Measurements from ENCODE around the gene SLC39A9. TPM values are rescaled to one million over a fixed set of nuclear protein-coding genes. Genes with fewer than 3 reads are reported as not detected.

The SLC39A9 gene
- total and polyA plus RNA-seq, 4 donors: 28.7 to 140 (median 43.1) TPM

- no peak overlapping the region for H3K4me3 ChIP-seq (ENCODE audit: low read depth in 1 of 3, low read length in 3 of 3)
- no peak for TF ChIP-seq FOXA1 (IDR thresholded peaks at IDR 0.05)
- TF ChIP-seq RAD21 (IDR thresholded peaks at IDR 0.05): no peak
- TF ChIP-seq, protein P1, sequence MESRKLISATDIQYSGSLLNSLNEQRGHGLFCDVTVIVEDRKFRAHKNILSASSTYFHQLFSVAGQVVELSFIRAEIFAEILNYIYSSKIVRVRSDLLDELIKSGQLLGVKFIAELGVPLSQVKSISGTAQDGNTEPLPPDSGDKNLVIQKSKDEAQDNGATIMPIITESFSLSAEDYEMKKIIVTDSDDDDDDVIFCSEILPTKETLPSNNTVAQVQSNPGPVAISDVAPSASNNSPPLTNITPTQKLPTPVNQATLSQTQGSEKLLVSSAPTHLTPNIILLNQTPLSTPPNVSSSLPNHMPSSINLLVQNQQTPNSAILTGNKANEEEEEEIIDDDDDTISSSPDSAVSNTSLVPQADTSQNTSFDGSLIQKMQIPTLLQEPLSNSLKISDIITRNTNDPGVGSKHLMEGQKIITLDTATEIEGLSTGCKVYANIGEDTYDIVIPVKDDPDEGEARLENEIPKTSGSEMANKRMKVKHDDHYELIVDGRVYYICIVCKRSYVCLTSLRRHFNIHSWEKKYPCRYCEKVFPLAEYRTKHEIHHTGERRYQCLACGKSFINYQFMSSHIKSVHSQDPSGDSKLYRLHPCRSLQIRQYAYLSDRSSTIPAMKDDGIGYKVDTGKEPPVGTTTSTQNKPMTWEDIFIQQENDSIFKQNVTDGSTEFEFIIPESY (IDR thresholded peaks at IDR 0.05): no peak
- TF ChIP-seq, protein P2, sequence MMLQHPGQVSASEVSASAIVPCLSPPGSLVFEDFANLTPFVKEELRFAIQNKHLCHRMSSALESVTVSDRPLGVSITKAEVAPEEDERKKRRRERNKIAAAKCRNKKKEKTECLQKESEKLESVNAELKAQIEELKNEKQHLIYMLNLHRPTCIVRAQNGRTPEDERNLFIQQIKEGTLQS (IDR thresholded peaks at IDR 0.05): no peak
- peak; percentile 7 to 17 for TF ChIP-seq JUND (IDR thresholded peaks at IDR 0.05)
- peak in 1 of 2 donors; percentile 35 for TF ChIP-seq EGR1 (IDR thresholded peaks at IDR 0.05; ENCODE audit: low read depth in 2 of 2)
- TF ChIP-seq SP1 (IDR thresholded peaks at IDR 0.05): peak; percentile 62
- TF ChIP-seq CTCF (IDR thresholded peaks at IDR 0.05; ENCODE audit: low read depth, low read length, missing input control): no peak
- no peak for TF ChIP-seq NR2F2 (IDR thresholded peaks at IDR 0.05)
- TF ChIP-seq YY1 (IDR thresholded peaks at IDR 0.05): no peak
- peak; percentile 37 to 70 for TF ChIP-seq HNF4A (conservative IDR thresholded peaks at IDR 0.05)
- peak; percentile 38 for TF ChIP-seq HNF4G (IDR thresholded peaks at IDR 0.05)
- TF ChIP-seq RXRA (IDR thresholded peaks at IDR 0.05): no peak
- TF ChIP-seq TAF1 (conservative IDR thresholded peaks at IDR 0.05): no peak
- TF ChIP-seq FOXA2 (IDR thresholded peaks at IDR 0.05): no peak
- H3K36me3 ChIP-seq (ENCODE audit: control insufficient read depth in 4 of 4, insufficient read depth in 3 of 4, low read depth in 1 of 4, low read length in 3 of 4): no peaks in the 10 kb centered on the region
- 59% methylated on average over 3 of the region's 3 CpGs for WGBS
- H3K4me1 ChIP-seq (ENCODE audit: control insufficient read depth in 4 of 4, insufficient read depth in 4 of 4, low read length in 3 of 4): peaks cover 6 to 20% (median 18%) of the 10 kb centered on the region in 4 donors
- no peak for DNase-seq (ENCODE audit: low spot score)
- H3K27ac ChIP-seq (ENCODE audit: low read depth in 1 of 2, low read length in 2 of 2): no peak overlapping the region
- H3K9me3 ChIP-seq (ENCODE audit: control insufficient read depth in 4 of 4, low read length in 3 of 4): no peaks in the 10 kb centered on the region
- H3K9ac ChIP-seq (ENCODE audit: low read depth in 1 of 2, low read length in 2 of 2): no peak overlapping the region
- no peaks in the 10 kb centered on the region for H3K27me3 ChIP-seq (ENCODE audit: control insufficient read depth in 4 of 4, insufficient read depth in 4 of 4, low read length in 3 of 4)
Observed at GRCh38 chr14:69404478-69404877, 6.0 kb downstream of the SLC39A9 start.

DNA sequence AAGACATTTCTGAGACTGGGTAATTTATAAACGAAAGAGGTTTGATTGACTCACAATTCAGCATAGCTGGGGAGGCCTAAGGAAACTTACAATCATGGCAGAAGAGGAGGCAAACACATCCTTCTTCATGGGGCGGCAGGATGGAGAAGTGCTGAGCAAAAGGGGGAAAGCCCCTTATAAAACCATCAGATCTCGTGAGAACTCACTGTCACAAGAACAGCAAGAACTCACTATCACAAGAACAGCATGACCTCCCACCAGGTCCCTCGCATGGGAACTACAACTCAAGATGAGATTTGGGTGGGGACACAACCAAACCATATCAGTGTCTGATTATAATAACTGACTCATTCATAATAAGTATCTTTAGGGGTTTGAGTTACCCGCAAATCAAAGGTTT lies 6.4 kb downstream of the SLC39A9 start:
- Histone ChIP-seq H3K4me3 (ENCODE audit: low read depth in 1 of 3, low read length in 3 of 3) (no peak overlapping the region), H3K9me3 (ENCODE audit: control insufficient read depth in 4 of 4, low read length in 3 of 4) (no peaks in the 10 kb centered on the region), H3K36me3 (ENCODE audit: control insufficient read depth in 4 of 4, insufficient read depth in 3 of 4, low read depth in 1 of 4, low read length in 3 of 4) (no peaks in the 10 kb centered on the region), H3K4me1 (ENCODE audit: control insufficient read depth in 4 of 4, insufficient read depth in 4 of 4, low read length in 3 of 4) (peaks cover 4 to 16% (median 14%) of the 10 kb centered on the region in 4 donors), H3K27me3 (ENCODE audit: control insufficient read depth in 4 of 4, insufficient read depth in 4 of 4, low read length in 3 of 4) (no peaks in the 10 kb centered on the region), H3K9ac (ENCODE audit: low read depth in 1 of 2, low read length in 2 of 2) (no peak overlapping the region), H3K27ac (ENCODE audit: low read depth in 1 of 2, low read length in 2 of 2) (no peak overlapping the region)
- DNase-seq (ENCODE audit: low spot score): no peak
- 95% methylated on average over 5 of the region's 5 CpGs for WGBS
- no peak for TF ChIP-seq RAD21 (IDR thresholded peaks at IDR 0.05)
- no peak for TF ChIP-seq NR2F2 (IDR thresholded peaks at IDR 0.05)
- no peak for TF ChIP-seq FOXA2 (IDR thresholded peaks at IDR 0.05)
- no peak for TF ChIP-seq RXRA (IDR thresholded peaks at IDR 0.05)
- TF ChIP-seq, protein P3, sequence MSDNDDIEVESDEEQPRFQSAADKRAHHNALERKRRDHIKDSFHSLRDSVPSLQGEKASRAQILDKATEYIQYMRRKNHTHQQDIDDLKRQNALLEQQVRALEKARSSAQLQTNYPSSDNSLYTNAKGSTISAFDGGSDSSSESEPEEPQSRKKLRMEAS (IDR thresholded peaks at IDR 0.05): no peak
- TF ChIP-seq FOXA1 (IDR thresholded peaks at IDR 0.05): no peak
- no peak for TF ChIP-seq GABPA (IDR thresholded peaks at IDR 0.05 in 1 of 2, conservative IDR thresholded peaks at IDR 0.05 in 1 of 2)
- TF ChIP-seq TAF1 (conservative IDR thresholded peaks at IDR 0.05): no peak
- no peak for TF ChIP-seq EGR1 (IDR thresholded peaks at IDR 0.05; ENCODE audit: low read depth in 2 of 2)

All from liver (tissue), 9 donors.